Measurements from ENCODE around the gene ATXN1L.
"Not testable (repeated sequence)": the region's sequence is repeated elsewhere in the genome, so short reads cannot be mapped to it uniquely, and the experiment has no call there.

Gene ATXN1L

GRCh38 chr16:71845639-71846430 is at the start of gene ATXN1L:
Gene ATXN1L (plus strand): TSS chr16:71845976. CDS start chr16:71849741, 3,765 bp downstream.
- DNase-seq: peak; percentile 92 to 93

GRCh38 chr16:71796501-71797097 is 49.2 kb upstream of the ATXN1L start:
- no peak for DNase-seq

DNA sequence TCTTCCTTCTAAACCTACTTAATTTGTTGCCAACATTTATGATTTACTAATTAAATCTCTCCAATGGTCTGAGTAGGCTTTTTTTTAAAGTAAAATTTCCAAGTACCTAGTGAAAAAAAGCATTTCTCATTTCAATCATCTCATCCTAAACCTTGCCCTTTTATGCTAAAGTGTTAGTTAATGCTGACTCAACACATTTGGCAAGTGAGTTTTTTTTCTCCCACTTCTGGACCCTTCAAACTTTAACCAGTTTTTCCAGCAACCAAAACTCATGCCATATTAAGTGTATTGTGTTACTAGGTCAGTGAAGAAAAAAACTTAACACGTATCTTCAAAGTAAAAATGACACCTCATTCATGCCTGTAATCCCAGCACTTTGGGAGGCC is 42.5 kb upstream of the ATXN1L start:
- no peak for DNase-seq

DNA sequence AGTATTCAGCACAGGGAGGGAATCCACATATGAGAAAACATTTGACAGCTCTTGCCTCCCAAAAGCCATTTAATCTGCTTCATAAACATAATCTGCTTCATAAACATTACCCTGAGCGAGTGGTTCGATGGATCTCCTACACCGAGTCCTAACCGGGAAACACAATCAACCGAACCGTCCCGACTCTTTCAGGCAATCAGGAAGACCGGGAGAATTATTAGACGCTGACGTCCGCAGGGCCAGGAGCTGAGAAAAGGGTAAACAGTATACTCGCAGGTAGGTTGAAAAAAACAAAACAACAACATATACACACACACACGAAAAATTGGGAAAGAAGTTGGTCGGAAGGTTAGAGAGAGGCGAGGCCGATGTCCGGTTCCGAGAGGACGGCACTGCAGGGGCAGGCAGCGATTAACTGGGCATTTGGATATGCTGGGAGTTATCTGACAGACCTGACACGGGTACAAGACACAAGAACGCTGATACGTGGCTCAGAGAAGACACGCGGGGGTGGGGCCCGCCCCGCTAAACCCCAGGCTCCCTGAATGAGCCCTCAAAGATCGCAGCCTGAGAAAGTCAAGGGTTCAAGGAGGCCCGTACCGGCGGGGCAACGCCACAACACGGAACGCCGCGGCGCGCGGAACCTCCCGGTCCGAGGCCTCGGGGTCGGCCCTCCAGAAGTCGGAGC is 37.7 kb upstream of the ATXN1L start:
- peak; percentile 62 to 65 for DNase-seq

- DNase-seq: peak; percentile 88 to 90
These were observed 37.0 kb upstream of the ATXN1L start, which contains the start of gene AP1G1 for GRCh38 chr16:71808593-71809459. Gene AP1G1 (minus strand): TSS chr16:71808834. CDS start chr16:71789479, 19,355 bp downstream.

- DNase-seq: not testable (repeated sequence)
These were observed 35.6 kb upstream of the ATXN1L start for GRCh38 chr16:71810155-71810530.

DNA sequence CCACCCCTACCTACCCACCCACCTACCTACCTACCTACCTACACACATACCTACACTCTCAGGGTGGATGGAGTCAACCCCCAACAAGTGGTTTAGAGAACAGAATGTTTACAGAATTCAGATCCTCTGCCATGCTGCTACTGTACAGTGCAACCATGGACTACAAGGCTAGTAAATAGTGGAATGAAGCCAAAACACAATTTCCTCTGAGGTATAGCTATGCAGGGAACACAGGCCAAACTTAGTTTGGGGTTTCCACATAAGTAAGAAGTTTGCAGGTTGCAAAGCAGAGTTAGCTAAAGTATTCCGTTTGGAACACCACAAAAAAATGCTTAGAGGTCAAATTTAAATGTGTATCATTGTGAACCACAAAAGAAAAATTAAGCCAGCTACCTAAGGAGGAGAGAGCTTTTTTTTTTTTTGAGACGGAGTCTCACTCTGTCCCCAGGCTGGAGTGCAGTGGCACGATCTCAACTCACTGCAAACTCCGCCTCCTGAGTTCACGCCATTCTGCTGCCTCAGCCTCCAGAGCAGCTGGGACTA is 34.4 kb upstream of the ATXN1L start:
- DNase-seq: no peak

GRCh38 chr16:71817155-71817500 is 28.6 kb upstream of the ATXN1L start:
- not testable (repeated sequence) for DNase-seq

- no peak for DNase-seq
These were observed 19.2 kb upstream of the ATXN1L start for GRCh38 chr16:71826533-71827017.

DNA sequence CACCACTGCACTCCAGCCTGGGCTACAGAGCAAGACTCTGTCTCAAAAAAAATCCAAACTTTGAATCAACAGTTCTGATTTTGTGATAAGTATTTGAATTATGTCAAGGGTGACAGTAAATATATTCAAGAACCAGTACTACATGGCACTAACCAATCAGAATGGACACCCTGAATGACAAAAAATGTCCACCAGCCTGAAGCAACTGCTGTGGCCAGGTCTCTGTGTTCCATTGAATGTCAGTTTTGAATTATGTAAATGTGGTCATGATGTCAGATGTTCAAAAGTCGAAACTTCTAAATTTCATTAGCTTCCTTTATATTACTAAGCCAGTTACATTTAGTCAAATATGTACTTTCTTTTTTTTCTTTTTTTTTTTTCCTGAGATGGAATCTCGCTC is 15.4 kb upstream of the ATXN1L start:
- DNase-seq: no peak

DNA sequence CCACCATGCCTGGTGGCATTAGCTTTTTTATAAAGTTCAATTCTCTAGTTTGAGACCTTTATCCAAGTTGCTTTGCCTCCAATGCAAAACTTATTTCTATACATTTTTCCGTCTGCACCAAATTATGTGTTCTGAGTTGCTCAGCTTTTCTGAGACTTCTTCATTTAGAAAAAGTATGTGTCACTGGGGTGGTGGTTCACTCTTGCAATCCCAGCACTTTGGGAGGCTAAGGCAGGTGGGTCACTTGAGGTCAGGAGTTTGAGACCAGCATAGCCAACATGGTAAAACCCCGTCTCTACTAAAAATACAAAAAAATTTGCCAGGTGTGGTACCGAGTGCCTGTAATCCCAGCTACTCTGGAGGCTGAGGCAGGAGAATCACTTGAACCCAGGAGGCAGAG is 14.1 kb upstream of the ATXN1L start:
- DNase-seq: not testable (repeated sequence)

- not testable (repeated sequence) for DNase-seq
These were observed 13.7 kb upstream of the ATXN1L start for GRCh38 chr16:71832112-71832511.

DNA sequence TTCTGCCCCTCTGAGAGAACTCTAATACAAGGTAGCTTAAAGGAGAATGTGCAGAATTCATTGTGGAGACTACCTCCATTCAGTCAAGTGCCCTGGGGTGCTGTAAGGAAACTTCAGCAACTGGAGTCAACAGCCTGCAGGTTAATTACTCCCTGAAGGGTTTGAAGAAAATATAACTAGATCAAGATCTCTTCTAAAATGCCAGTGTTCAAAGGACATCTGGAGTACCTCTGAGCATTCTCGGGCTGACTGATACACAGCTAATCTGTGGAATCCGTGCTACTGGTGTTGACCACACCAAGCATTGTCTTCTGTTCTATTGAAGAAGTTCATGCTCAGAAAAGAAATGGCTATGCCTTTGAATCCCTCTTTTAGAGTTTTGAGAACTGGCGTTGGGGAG is 11.5 kb upstream of the ATXN1L start:
- no peak for DNase-seq

DNA sequence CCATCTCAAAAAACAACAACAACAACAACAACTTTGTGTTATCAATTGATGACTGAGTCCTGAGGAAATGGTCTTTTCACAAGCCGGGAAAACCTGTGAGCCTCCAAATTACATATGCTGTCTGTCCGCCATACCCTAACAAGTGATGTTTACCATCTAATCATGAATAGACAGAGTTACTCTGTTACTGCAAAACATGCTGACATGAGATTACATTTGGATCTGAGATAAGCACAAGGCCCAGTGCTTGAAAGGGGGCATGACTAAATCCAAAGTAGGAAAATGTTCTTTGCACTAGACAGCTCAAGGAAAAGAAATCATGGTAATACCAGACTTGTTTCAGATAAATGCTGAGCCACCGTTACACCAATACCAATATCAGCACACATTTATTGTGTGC is 8.6 kb upstream of the ATXN1L start:
- DNase-seq: no peak

- DNase-seq: no peak
These were observed 5.7 kb upstream of the ATXN1L start for GRCh38 chr16:71840052-71840451.

DNA sequence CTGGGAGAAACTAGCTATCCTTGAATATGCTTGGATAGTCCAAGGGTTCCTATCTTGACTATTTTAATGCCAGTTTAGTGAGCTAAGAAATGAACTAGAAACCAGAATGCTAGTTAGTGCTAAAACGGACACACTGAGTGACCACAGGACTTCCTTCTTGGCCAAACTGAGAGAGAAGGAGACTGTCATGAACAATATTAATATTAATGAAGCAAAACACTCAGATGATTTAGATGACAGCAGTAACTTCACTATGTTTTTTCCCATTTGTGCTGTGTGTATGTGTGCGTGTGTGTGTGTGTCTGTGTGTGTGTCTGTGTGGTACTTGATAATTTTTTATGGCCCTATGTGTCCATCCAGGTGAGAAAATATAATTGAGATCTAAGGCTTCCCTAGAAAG is 2.2 kb upstream of the ATXN1L start:
- DNase-seq: no peak

- DNase-seq: peak; percentile 14 to 23
These were observed 655 bp downstream of the ATXN1L start for GRCh38 chr16:71846431-71846830.

DNA sequence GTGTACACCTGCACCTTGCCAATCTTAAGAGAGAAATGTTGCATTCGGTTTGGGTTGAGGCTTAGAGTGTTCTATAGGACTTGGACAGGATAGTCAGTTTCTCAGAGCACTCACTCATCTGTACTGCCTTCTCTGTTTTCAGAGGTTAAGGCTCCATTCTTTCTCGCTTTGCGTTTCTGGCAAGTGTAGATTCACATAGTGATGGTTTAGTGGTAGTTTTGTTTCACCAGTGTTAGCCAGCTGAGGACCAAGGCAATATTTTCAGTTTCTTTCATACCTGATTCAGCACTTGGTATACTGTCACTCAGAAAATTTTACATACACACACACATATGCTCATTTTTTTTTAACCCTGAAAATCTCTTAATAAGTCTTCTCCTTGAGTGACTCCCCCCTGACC is 1.3 kb downstream of the ATXN1L start:
- no peak for DNase-seq

DNA sequence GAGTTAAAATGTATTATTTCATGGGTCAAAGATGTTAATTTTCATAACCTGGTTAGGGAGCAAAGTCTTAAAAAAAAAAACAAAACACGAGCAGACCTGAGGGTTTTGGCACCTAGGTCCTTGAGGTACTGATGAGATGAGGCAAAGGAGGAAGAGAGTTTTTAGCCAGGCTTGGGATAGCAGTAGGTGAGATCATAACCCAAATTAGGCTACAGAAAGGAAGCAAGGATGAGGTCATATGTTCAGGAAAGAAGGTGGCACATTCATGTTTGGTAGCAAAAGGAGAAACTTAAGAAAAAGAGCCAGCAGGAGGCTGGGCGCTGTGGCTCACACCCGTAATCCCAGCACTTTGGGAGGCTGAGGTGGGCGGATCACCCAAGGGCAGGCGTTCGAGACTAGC is 2.8 kb downstream of the ATXN1L start:
- DNase-seq: no peak

- DNase-seq: no peak
These were observed 6.0 kb downstream of the ATXN1L start for GRCh38 chr16:71851746-71852145.

- no peak for DNase-seq
These were observed 6.4 kb downstream of the ATXN1L start for GRCh38 chr16:71852158-71852557.

- no peak for DNase-seq
These were observed 6.8 kb downstream of the ATXN1L start for GRCh38 chr16:71852561-71852960.

- DNase-seq: no peak
These were observed 7.6 kb downstream of the ATXN1L start for GRCh38 chr16:71853413-71853812.
